Activated CD4-positive, alpha-beta memory T cell treated with anti-CD3 and anti-CD28 coated beads for 36 hours (primary cell): ENCODE results near the gene KCP. TPM values are rescaled to one million over a fixed set of nuclear protein-coding genes. Genes with fewer than 3 reads are reported as not detected.

Experiments used
- CTCF ChIA-PET: fragments of 350-600 bp; sonication (Branson Sonifier 250); formaldehyde crosslinking; loops from one replicate; lab custom pipeline; 2021; ENCODE audit warnings: antibody characterized with exemption, inconsistent platforms; lab: Charles Lee
- POLR2A ChIA-PET: fragments of 350-600 bp; sonication (Branson Sonifier 250); formaldehyde crosslinking; loops from one replicate; lab custom pipeline; 2021; ENCODE audit warnings: antibody characterized with exemption; lab: Charles Lee
- DNase-seq: peaks from one replicate; pipeline ENCODE4 v3.0.0-alpha.2; 2020
- H3K27ac Mint-ChIP-seq: one replicate; pipeline ENCODE4 v1.8.0; 2021; ENCODE audit warnings: mixed read lengths
- H3K27me3 Mint-ChIP-seq: one replicate; pipeline ENCODE4 v1.8.0; 2021; ENCODE audit warnings: mixed read lengths
- H3K36me3 Mint-ChIP-seq: one replicate; pipeline ENCODE4 v1.8.0; 2021; ENCODE audit warnings: mixed read lengths
- H3K4me1 Mint-ChIP-seq: one replicate; pipeline ENCODE4 v1.8.0; 2021; ENCODE audit warnings: low read depth, mixed read lengths
- H3K4me3 Mint-ChIP-seq: one replicate; pipeline ENCODE4 v1.8.0; 2021; ENCODE audit warnings: mild to moderate bottlenecking, mixed read lengths
- H3K9me3 Mint-ChIP-seq: one replicate; pipeline ENCODE4 v1.8.0; 2021; ENCODE audit warnings: mixed read lengths
- intact Hi-C: fragments of 100-400 bp; cut with micrococcal nuclease; formaldehyde crosslinking; loops from one replicate; pipeline ENCODE4 v1.15.1; 2023
- total RNA-seq, 2 experiments: library from RNA; stranded (reverse); gene quantifications; one replicate each; pipeline ENCODE4 v1.2.3, GENCODE V29; 2021

The KCP gene
- total RNA-seq, 2 experiments from 2014 or later: 0.05 to 0.12 TPM

GRCh38 chr7:128879939-128880746 is 30.4 kb downstream of the KCP start:
- Mint-ChIP-seq H3K27ac (no peak overlapping the region), H3K27me3 (no peaks in the 10 kb centered on the region), H3K9me3 (no peaks in the 10 kb centered on the region), H3K4me1 (peaks cover 1% of the 10 kb centered on the region), H3K4me3 (no peak overlapping the region), H3K36me3 (no peaks in the 10 kb centered on the region)
- intact Hi-C loops: loop anchor here (2.0 to 5.0 kb wide), 3 partner anchors 85 to 453 kb away; partner anchors contain the start of gene METTL2B
- ChIA-PET CTCF (interaction anchor here (0.6 to 3.4 kb wide), 7 partner anchors 17 to 405 kb away, joined by 3 to 20 read pairs (median 3); partner anchors contain the start of gene ATP6V1F), POLR2A (no interaction called here)
- DNase-seq: peak; percentile 44

DNA sequence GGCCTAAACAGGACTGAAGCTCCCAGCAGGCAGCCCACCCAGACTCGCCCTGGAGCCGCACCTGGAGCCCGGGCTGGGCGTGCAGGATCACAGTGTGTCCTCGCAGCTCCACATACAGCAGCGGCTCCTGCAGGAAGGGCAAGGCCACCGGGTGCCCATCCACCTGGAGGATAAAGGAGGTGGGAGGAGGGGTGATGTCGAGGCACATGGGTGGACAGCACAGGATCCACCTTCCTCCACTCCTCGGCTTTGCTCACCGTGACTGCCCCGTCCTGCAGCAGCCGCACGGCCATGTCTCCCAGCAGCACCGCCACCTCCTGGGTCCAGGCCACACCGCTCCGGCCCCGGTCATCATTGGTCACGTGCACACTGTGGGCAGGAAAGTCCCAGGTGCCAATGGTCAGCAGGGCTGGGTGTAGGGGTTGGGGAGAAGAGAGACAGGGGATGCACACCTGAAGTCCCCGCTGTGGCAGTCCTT is 31.0 kb downstream of the KCP start:
- DNase-seq: no peak
- CTCF ChIA-PET: interaction anchor here (0.7 to 3.4 kb wide), 4 partner anchors 16 to 44 kb away, joined by 3 to 20 read pairs (median 7); partner anchors contain the start of gene ATP6V1F
- POLR2A ChIA-PET: no interaction called here
- no peaks in the 10 kb centered on the region for H3K36me3 Mint-ChIP-seq
- intact Hi-C loops: no loop called here
- no peak overlapping the region for H3K4me3 Mint-ChIP-seq
- H3K27me3 Mint-ChIP-seq: no peaks in the 10 kb centered on the region
- peaks cover 1% of the 10 kb centered on the region for H3K4me1 Mint-ChIP-seq
- no peaks in the 10 kb centered on the region for H3K9me3 Mint-ChIP-seq
- H3K27ac Mint-ChIP-seq: no peak overlapping the region

- POLR2A ChIA-PET: no interaction called here
- Mint-ChIP-seq H3K27ac (no peak overlapping the region), H3K36me3 (no peaks in the 10 kb centered on the region), H3K4me3 (no peak overlapping the region), H3K4me1 (peaks cover under 1% of the 10 kb centered on the region), H3K9me3 (no peaks in the 10 kb centered on the region), H3K27me3 (no peaks in the 10 kb centered on the region)
- intact Hi-C loops: no loop called here
- CTCF ChIA-PET: interaction anchor here (3.4 kb wide), 1 partner anchor 15 kb away, joined by 20 read pairs; the partner anchor contains the start of gene ATP6V1F
- DNase-seq: no peak
Measured at GRCh38 chr7:128878226-128879105, 32.0 kb downstream of the KCP start.

DNA sequence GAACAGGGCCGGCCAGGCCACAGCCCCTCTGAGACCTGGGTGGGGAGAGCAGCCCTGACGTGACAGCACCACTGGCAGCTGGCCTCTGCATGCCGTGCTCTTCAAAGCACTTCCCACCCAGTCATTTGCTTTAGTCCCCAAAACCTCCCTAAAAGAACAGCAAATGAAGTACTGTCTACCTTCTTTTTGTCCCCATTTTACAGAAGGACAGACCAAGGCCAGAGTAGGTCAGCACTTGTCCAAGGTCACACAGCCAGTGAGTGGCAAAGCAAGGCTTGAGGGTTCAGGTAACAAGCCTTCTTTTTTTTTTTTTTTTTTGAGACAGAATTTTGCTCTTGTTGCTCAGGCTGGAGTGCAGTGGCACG is 32.8 kb downstream of the KCP start:
- DNase-seq: no peak
- Mint-ChIP-seq H3K36me3 (no peaks in the 10 kb centered on the region), H3K4me3 (no peak overlapping the region), H3K9me3 (no peaks in the 10 kb centered on the region), H3K27me3 (no peaks in the 10 kb centered on the region), H3K4me1 (no peaks in the 10 kb centered on the region), H3K27ac (no peak overlapping the region)
- ChIA-PET POLR2A (no interaction called here), CTCF (no interaction called here)
- intact Hi-C loops: no loop called here

- H3K9me3 Mint-ChIP-seq: no peaks in the 10 kb centered on the region
- H3K36me3 Mint-ChIP-seq: no peaks in the 10 kb centered on the region
- POLR2A ChIA-PET: no interaction called here
- no peaks in the 10 kb centered on the region for H3K27me3 Mint-ChIP-seq
- intact Hi-C loops: no loop called here
- H3K4me1 Mint-ChIP-seq: no peaks in the 10 kb centered on the region
- no peak overlapping the region for H3K4me3 Mint-ChIP-seq
- no peak overlapping the region for H3K27ac Mint-ChIP-seq
- no peak for DNase-seq
- CTCF ChIA-PET: no interaction called here
Measured at GRCh38 chr7:128876978-128877755, 33.3 kb downstream of the KCP start.

- no peaks in the 10 kb centered on the region for H3K36me3 Mint-ChIP-seq
- H3K27me3 Mint-ChIP-seq: no peaks in the 10 kb centered on the region
- H3K4me1 Mint-ChIP-seq: no peaks in the 10 kb centered on the region
- intact Hi-C loops: no loop called here
- ChIA-PET POLR2A (no interaction called here), CTCF (interaction anchor here (1.6 kb wide), 1 partner anchor 12 kb away, joined by 4 read pairs; no protein-coding TSS in a partner anchor)
- no peak overlapping the region for H3K4me3 Mint-ChIP-seq
- no peak overlapping the region for H3K27ac Mint-ChIP-seq
- no peaks in the 10 kb centered on the region for H3K9me3 Mint-ChIP-seq
- no peak for DNase-seq
Measured at GRCh38 chr7:128876586-128876977, 33.9 kb downstream of the KCP start.

- intact Hi-C loops: no loop called here
- Mint-ChIP-seq H3K36me3 (no peaks in the 10 kb centered on the region), H3K27ac (no peak overlapping the region), H3K4me3 (no peak overlapping the region), H3K4me1 (no peaks in the 10 kb centered on the region), H3K27me3 (no peaks in the 10 kb centered on the region), H3K9me3 (no peaks in the 10 kb centered on the region)
- CTCF ChIA-PET: interaction anchor here (1.6 kb wide), 1 partner anchor 12 kb away, joined by 4 read pairs; no protein-coding TSS in a partner anchor
- no peak for DNase-seq
- POLR2A ChIA-PET: no interaction called here
Measured at GRCh38 chr7:128876127-128876526, 34.4 kb downstream of the KCP start.

DNA sequence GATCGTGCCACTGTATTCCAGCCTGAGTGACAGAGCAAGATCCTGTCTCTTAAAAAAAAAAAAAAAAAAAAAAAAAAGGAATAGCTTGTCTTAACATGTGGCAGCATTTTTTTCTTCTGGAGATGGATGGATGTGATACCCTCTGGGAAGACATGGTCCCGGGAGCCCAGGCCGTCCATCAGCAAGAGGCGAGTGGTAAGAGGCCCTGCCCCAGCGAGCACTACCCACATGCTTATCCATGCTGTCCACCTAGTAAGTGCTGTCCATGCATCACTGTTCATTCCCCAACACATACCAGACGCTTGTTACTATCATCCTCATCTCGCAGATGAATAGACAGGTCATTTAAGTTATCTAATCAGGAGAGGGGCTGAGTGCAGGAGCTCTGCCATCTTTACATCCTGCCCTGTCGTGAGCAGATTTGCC is 35.0 kb downstream of the KCP start:
- Mint-ChIP-seq H3K4me3 (no peak overlapping the region), H3K4me1 (no peaks in the 10 kb centered on the region), H3K27me3 (no peaks in the 10 kb centered on the region), H3K36me3 (no peaks in the 10 kb centered on the region), H3K27ac (no peak overlapping the region), H3K9me3 (no peaks in the 10 kb centered on the region)
- DNase-seq: no peak
- ChIA-PET CTCF (interaction anchor here (0.6 to 1.6 kb wide), 3 partner anchors 8 to 153 kb away, joined by 3 to 4 read pairs (median 4); no protein-coding TSS in a partner anchor), POLR2A (no interaction called here)
- intact Hi-C loops: no loop called here

DNA sequence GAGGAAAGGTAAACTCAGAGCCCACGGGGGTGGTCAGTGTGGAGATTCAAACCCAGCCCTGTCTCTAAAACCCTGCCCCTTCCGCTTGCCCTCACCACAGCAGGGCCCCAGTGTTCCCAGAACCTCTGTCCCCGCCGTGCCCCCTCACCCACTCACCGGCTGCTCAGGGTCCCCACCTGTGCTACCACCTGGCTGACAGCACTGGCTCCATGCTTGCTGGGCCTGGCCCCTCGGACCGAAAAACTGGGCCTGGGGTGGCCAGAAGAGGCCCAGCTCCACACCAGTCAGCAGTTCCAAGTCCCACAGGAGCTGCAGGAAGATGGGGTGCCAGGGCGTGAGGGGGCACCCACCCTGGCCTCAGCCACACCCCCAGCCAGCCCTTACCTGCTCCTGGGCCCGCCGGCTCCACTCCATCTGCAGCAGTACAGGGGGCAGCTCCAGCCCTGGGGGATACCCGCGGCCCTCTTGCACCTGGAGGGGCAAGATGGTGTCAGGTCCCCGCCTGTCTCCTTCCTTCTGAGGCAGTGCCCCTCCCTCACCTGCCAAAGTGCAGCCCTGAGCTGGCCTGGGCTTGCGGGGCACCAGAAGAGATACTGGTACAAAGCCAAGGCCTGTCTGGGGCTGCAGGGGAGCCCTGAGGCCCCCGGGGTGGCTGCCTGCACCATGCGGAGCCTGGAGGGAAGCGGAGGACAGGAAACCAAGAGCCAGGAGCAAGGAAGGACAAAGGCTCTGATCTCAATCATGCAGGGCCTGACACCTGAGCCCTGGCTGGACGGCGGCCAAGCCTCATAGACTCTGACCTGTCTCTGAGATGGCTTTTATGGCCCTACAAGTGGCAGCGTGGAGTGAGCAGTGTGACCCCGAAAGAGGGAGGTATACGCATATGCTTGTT is 36.1 kb downstream of the KCP start:
- peaks cover 5% of the 10 kb centered on the region for H3K4me1 Mint-ChIP-seq
- CTCF ChIA-PET: interaction anchor here (1.0 to 2.1 kb wide), 2 partner anchors 9 kb away, joined by 4 to 10 read pairs; no protein-coding TSS in a partner anchor
- H3K27me3 Mint-ChIP-seq: peaks cover 3% of the 10 kb centered on the region
- POLR2A ChIA-PET: no interaction called here
- no peak overlapping the region for H3K27ac Mint-ChIP-seq
- H3K4me3 Mint-ChIP-seq: no peak overlapping the region
- intact Hi-C loops: no loop called here
- H3K36me3 Mint-ChIP-seq: no peaks in the 10 kb centered on the region
- no peaks in the 10 kb centered on the region for H3K9me3 Mint-ChIP-seq
- DNase-seq: no peak

DNA sequence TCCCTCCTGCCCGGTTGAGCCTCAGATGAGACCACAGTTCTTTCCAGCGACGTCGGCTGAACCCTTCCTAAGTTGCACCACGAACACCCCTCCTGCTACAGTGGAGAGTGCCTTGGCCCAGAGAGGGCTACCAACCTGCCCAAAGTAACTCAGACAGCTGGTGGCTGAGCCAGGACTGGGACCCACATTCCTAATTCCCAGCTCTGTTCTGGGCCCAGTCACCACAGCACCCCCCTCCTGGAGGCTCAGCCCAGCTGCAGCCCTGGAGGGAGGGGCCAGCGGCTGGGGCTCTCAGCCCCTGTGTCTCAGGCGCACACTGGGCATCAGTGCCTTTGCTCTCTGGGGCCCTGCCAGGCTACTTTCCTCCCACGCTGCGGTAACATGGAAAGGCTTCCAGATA is 37.3 kb downstream of the KCP start:
- no peaks in the 10 kb centered on the region for H3K36me3 Mint-ChIP-seq
- H3K4me3 Mint-ChIP-seq: no peak overlapping the region
- intact Hi-C loops: no loop called here
- H3K27ac Mint-ChIP-seq: no peak overlapping the region
- ChIA-PET CTCF (interaction anchor here (2.1 to 2.6 kb wide), 2 partner anchors 10 kb away, joined by 10 to 14 read pairs; partner anchors contain the start of gene ATP6V1F), POLR2A (no interaction called here)
- DNase-seq: no peak
- H3K9me3 Mint-ChIP-seq: no peaks in the 10 kb centered on the region
- peaks cover 3% of the 10 kb centered on the region for H3K27me3 Mint-ChIP-seq
- H3K4me1 Mint-ChIP-seq: peaks cover 10% of the 10 kb centered on the region
